ENCODE results near the gene ACY1.

The ACY1 gene

DNA sequence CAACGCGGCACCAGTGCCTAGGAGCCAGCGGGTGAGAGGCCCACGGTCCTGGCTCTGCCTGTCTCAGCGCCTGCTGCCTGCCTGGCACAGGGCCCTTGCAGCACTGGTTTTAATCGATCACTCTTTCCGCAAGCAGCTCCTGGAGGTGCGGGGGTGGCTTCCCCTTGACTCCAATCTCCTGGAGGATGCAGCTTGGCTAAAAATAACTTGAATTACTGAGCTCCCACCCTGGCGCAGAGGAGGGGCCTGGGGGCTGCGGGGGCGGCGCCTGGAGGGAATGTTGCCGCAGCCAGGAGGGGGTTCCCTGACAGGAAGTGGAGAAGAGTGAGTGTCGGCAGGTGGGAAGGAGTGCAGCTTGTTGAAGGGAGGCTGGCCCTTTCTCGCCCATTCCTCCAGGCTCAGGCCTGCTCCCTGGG is 22.2 kb downstream of the ACY1 start:
- DNase-seq (ENCODE audit: low read depth), result no peak

DNA sequence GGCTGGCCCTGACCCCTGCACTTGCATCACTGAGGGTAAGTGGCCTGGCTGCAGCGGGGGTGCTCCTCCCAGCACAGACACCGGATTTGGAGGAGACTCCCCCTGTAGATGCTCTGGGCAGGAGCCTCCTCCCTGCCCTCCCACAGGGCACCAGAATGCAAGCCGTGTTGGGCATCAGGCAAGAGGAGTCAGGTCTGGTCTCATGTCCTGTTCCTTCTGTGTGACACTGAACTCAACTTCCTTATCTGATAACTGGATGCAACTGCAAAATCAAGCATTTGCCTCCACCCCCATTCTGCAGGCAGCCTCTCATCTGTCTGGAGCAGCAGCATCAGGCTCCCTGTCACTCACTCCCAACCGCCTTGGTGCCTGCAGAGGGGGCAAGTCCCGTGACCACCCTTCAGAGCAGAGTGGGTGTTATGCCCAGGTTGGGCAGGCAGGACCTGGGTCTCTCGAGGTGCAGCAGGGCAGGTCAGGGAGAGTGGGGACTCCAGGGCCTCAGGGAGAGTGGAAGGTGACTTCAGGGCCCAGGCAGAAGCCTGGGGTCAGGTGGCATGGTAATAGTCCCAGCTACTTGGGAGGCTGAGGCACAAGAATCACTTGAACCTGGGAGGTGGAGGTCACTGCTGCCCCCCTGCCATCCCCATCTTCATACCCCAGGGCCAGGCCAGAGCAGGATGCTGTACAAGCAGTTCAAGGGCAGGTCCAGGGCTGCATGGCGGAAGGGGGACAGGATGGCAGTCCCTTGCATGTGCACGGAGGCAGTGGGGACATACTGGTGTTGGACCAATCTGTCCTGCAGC is 22.9 kb downstream of the ACY1 start:
- no peak for DNase-seq (ENCODE audit: low read depth)

DNA sequence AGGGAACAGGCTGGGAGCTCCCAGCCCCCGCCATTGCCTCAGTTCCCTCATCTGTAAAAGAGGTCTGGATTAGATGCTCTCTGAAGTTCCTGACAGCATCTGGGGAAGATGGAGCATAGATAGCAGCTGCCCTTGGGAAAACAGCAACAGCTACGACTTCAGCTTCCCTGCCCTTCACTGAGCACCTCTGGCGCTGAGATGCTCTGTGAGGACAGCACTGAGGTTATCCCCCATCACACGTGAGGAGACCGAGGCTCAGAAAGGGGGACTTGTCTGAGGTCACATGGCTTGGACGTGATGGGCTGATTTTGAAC is 23.4 kb downstream of the ACY1 start:
- DNase-seq (ENCODE audit: low read depth), result no peak

DNA sequence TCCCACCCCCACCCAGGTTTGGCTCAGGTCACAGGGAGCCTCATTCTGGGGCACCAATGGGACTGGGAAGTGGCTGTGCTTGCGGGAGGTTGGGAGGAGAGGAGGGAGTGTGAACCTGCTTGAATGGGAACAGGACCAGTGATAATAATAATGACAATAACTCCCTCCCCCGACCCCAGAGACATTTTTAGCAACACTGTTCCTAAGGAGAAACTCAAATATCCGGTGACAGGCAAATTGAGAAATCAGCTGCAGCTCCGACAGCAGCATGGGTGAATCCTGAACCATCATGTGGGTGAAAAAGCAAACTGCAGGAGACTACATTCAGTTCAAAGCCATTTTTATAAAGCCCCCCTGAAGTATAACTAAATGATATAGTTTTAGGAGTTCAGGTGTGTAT is 24.0 kb downstream of the ACY1 start:
- DNase-seq (ENCODE audit: low read depth), result no peak

DNA sequence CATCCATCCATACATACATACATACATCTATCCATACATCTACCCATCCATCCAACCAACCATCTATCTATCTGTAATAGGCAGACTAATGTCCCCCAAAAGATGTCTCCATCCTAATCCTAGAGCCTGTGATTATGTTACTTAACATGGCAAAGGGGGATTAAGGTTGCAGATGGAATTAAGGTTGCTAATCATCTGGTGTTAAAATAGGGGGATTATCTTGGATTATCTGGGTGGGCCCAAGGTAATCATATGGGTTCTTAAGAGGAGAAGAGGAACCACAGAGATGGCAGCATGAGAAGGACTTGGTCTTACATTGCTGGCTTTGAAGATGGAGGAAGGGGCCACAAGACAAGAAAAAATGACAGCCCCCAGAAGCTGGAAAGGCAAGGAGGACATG is 27.1 kb downstream of the ACY1 start:
- DNase-seq (ENCODE audit: low read depth), result no peak

DNA sequence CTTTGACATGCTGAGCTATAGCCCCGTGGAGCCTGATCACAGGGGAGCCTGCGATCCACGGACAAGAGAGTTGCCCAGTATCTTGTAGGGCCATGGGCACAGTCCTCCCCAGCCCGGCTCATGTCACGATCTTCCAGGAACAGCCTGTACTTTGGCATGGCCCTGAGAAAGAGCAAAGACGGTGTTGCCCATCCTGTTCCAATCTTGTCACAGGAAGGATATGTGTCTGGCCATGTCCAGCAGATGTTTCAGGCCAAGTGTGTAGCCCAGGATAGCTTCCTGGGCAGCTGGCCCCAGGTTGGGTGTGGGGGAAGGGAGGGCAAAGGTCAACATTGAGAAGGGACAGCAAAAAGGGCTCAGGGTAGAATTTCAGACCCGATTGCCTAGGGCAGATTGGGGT is 29.4 kb downstream of the ACY1 start:
- no peak for DNase-seq (ENCODE audit: low read depth)

DNA sequence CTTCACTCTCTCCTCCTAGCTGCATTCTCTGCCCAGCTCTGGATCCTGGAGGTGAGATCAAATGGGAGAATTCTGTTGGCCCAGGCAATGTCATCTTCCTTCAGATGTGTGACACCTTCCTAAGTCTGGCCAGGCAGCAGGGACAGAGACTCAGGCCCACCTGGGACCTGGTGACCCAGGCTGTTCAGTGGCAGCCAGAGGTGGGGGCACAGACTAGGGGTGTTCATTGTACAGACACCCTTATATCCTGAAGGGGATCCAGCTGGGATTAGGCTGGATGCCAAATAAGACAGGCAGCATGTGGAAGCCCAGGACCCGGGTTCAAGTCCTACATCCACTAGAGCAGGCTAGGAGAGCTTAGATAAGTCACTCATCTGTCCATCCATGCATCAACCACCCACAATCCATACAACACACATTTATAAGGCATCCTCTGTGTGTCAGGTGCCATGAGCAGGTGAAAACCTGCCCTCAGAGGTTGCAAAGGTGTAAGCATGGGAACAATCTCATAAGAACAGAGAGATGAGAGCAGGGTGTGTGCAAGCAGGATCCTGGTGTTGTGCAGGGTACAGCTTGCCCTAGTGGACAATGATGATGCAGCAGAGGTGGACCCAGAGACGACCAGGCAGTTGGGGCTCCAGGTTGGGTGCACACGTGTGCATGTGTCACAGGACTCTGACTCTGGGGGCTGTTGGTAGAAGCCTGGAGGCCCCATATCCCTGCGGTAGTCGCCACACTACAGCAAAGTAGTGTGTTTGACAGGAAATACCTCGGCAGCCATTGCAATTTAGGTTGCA is 30.7 kb downstream of the ACY1 start:
- no peak for DNase-seq (ENCODE audit: low read depth)

DNA sequence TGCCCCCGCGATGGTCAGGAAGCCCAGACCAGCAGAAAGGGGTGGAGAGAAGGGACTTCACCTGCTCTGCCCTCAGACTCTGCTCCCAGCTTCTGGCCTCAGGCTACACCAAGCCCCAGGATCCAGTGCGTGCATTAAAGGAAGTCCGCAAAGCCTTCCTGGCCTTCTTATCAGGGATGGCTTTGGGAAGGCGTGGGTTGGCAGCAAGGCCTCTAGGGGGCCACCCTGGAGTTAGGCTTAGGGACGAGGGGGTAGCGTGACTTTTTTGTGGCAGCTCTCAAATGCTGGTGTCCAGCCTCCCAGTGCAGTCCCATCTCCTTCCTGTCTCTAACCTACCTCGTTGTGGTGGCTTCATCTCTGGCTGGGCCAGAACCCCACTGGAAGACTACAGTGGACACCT is 31.3 kb downstream of the ACY1 start:
- DNase-seq (ENCODE audit: low read depth), result no peak

DNA sequence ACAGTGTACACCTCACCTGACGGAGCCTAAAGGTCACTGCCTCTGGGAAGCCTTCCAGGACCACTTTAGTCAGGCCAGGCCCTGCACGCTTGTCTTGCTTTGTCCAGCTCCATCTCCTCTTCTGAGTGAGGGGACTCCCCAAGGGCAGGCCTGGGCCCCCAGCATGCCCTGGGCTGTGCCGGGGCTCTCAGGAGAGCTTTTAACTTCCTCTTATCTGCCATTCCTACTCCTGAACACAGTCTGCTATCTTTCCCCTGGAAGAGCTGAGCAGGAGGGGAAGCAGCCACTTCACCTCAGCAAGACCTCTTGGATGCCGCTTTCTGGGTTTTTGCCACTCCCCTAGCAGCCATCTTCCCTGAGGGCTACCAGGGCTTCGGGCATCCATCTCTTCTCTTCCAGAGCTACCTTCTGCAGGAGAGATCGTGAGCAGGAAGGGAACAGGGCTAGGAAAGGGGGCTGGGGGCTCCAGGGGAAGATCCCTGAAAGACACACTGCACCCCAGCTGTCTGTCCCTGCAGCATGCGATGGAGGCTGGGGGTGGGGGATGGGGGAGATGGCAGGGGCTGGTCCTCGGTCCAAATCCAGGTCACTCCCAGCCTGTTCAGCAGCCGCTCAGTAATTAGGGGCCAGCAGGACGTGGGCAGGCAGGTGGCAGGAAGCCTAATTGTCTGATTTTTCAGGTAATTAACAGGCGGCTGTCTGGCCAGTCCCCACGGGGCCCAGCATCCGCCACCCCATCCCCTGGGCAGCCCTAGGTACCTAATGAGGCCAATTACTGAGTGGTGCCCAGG is 32.3 kb downstream of the ACY1 start:
- no peak for DNase-seq (ENCODE audit: low read depth)

DNA sequence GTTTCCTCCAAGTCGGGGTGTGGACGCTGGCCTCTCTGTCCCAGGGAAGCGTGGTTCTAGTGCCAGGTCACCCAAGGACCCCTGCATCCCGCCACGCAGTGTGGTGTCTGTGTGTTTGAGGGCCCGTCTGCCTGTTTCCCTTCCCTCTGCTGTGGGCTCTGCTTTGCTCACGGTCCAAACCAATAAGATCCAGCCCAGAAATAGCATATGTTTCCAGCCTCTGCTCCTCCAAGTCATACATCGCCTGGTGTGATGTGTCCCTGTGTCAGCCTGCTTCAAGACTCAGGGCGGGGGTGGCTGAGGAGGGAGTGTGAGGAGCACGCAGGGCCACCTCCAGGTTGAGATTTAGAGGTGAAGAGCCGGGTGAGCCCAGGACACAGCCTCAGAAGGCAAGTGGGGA is 34.3 kb downstream of the ACY1 start:
- DNase-seq (ENCODE audit: low read depth), result no peak

DNA sequence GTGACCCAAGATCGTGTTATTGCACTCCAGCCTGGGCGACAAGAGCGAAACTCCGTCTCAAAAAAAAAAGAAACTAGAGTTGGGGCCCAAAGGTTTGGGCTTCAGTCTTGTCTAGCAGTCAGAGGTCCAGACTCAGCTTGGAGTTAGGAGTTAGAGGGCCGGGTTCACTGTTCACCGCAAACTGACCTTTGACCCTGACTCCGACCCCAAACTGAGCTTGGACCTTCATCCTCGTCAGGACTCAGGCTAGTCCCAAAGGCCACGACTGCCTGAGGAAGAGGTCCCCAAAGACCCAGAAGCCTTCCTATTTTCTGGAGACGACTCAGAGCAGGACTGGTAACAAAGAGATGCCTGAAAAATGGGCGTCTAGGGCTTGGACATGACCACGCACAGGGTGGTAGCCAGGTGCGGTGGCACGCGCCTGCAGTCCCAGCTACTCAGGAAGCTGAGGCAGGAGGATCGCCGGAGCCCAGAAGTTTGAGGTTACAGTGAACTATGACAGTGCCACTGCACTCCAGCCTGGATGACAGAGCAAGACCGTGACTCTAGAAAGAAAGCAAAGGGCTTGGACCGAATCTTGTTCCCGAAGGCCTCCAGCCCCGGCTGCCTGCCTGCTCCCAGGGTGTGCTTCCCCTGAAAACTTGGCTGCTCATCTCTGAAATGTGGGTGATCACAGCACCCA is 35.1 kb downstream of the ACY1 start:
- DNase-seq (ENCODE audit: low read depth), result no peak

DNA sequence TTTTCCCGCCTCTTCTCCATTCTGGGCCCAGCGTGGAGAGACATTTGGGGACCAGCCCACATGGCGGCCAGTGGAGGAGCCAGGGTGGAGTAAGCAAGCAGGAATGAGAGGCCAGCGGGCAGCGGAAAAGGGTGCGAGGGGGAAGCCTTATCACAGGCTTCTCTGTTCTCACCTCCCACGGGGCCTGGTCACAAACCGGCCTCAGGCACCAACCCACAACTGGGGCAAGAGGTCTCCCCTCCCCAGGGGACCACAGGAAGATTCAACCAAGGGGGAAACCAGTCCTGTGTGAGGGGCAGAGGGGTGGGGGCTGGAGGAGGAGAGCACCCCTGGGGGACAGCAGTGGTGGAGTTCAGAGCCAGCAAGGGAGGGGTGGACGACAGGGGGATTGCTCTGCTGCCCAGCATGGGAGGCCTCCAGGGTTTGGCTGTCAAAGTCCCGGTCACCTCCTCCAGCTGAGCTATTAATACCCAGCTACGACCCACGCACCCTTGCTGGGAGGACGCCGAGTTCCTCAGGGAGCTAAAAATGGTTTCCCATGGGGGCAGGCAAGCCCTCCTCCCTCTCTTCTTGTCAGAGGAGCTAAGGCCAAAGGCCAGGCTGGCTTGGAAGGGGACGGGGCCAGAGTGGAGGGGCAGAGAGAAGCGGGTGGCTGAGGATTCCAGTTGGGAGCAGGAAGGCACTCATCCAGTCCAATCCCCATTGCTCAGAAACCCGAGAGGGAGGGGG is 36.2 kb downstream of the ACY1 start:
- DNase-seq (ENCODE audit: low read depth), result no peak

DNA sequence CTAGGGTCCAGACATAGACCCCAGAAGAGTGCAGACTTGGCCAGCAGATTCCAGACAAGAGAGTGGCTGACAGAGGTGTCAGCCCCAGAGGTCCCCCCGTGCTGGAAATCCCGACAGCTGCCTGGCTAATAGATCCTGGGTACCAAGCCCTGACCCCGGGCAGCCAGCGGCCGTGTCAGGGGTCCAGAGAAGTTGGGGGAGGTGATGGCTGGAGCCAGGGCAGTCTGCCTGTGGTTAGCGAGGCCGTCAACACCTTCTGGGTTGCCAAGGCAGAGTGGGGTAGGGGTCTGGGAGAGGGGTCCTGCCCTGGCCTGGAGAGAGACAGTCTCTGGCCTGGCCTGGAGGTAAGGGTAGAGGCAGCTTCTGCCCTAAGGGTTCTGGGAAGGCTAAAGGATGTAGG is 37.5 kb downstream of the ACY1 start:
- DNase-seq (ENCODE audit: low read depth), result no peak

DNA sequence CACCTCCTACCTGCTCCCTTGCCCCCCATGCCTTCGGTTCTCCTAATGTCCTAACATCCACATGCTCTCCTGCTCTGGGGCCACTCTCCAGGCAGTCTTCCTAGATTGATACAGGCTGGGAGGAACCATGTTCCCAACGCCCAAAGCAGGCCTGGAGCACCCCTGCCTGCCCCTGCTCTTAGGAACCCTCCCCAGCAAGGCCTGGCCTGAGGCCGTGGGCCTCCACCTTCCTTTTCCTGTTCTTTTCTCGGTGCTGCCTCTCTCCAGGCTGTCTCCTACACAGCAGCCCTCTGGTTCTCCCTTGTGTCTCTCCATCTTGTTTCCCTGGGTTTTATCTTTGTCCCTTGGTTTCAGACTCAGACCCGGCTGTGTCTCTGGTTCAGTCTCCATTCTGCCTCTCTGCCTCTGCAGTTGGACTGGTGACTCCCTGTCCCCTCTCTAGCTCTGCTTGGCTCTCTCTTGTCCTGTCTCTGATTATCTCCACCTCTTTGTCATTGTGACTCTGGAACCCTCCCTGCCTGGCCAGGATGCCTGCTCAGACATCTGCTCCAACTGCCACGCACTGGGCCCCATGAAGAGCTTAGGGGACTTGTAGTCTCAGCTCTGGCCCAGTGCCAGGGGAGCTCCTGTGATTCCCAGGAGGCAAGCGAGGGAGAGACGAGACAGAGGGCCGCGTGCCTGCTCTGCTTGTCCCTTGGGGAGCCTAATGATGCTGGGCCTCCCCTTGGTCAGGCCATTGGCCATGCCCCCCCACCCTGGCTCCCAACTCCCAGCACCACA is 38.3 kb downstream of the ACY1 start:
- DNase-seq (ENCODE audit: low read depth), result no peak

DNA sequence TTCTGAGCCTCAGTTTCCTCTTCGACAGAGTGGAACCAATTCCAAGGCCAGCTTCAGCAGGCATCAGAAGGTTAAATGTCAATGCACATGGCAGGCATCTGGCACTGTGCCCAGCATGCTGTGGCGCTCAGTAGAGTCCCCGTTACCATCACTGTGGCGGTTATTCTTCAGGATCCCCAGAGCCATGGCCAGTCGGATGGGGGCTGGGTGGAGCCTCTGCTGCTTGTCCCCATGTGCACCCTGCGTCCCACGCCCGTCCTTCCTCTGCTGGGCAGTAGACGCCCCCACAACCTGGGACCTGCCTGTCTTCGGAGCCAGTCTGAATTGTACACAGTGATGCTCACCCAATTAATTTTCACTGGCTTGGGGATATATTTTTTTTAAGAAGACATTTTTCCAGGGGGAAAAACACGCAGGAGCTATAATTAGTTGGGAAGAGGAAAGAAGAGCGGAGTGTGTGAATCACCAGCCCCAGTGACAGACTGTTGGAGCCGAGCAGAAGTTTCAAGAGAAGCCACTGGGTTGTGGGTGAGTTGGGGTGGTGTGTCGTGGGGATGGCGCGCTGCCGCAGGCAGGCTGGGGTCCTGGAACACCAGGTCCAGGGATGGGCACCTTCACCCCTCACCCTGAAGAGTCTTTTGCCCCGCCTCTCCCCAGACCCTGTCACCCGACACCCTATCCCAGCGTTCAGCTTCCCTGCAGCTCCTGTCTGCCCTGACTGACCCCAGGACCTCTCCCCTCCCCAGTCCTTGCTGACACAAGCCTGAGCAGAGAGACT is 39.2 kb downstream of the ACY1 start:
- no peak for DNase-seq (ENCODE audit: low read depth)

DNA sequence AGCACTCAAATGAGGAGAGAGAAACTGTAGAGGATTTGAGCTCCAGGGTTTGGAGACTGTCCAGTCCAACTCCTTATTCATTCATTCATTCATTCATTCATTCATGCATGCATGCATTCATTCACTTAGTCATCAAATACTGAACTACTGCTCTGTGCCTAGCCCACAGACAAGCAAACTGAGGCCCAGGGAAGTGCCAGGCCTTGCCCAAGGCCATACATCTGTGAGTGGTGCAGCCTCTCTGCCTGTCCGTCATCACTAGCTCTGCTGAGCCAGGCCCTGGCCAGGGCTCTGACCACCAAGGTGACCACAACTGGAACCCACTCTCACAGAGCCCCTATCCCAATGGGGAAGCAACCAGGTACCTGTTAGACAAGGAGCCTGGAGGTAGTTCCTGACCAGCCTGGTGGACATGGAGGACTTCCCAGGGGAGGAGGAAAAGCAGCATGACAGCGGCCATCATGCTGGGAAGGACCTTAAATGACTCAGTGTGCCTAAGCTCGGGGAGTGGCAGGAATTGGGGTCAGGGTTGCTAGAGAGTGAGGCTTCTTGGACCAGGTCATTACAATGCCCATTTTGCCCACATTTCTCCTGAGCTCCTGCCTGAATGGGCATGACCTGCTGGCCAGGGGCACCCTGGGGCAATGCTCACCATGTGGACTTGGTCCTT is 39.9 kb downstream of the ACY1 start:
- DNase-seq (ENCODE audit: low read depth), result no peak

DNA sequence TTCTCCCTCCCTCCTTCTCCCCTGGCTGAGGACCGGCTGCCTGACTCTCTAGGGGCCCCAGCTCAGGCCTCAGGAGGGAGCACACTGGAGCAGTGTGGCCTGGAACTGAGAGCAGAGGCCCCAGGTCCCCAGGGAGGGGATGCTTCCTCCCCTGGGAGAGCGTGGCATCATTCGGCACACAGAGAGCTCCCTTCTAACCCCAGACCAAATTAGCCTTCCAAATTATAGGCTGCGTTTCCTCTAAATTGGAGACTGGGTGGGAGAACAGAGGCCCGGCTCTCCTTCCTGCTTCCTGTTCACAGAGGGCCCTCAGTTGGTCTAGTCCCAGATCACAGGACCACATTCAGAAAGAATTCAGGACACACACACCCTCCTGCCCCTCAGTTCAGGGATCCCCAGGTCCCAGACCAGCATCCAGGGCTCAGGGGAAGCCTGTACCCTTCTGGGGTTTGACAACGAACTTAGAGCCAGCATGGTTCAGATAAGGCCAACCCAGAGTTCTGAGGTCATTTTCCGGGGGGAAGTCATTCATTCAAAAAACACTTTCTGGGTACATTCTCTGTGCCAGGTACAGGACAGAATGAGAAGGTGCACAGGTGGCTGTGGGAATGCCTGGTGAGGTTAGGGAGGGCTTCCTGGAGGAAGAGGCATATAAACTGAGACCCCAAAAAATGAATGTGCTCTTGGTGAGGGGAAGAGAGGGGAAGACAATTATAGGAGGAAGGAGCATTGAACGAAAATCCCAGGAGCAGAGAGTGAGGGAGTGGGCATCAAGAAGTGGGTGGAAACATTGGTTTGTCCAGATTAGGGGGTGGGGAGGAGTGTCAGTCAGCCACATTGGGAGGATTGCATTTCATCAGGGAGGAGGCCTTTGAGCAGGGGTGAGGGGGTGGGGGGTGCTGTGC is 40.8 kb downstream of the ACY1 start:
- no peak for DNase-seq (ENCODE audit: low read depth)

DNA sequence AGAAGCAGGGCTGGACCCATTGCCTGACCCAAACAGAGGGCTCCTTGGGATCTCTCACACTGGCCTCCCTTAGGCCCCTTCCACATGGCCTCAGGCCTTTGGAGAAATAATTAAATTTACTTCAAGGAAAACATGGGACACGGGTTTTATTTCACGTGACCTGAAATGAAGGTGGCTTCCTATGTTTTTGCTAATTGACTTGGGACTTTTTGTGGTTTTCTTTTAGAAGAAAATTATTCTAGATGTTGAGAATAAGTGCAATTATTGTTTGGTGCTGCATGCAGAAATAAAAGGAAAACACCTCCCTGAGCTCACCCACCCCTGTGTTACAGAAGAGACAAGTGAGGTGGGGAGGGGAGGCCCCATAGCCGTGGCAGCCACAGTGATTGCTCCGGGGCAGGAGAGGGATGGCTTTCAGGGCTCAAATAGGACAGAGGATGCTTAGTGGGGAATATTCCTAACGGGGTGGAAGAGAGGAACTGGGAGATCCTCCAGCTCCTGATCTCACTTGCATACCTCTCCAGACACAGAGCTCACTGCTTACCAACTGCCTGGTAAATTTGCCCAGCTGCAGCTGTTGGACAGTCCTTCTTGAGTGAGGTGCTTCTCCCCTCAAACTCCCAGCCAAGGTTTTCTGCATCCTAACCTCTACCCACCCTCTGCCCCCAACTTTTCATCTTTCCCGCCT is 41.6 kb downstream of the ACY1 start:
- DNase-seq (ENCODE audit: low read depth), result no peak
